ENCODE results near the gene FNDC8.

DNA sequence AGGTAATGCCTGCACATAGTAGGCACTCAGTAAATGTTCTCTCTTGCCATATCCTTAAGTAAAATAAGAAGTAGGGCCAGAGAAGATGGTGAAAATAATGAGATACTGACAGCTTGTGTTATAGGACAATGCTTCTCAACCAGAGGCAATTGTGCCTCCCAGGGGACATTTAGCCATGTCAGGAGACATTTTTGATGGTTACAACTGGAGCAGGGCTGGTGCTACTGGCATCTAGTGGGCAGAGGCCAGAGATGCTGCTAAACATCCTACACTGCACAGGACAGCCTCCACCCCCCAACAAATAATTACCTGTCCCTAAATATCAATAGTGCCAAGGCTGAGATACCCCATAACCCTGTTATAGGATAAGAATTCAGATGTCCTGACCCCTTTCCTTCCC, 3.4 kb upstream of the FNDC8 start:
- TF ChIP-seq CTCF (IDR thresholded peaks at IDR 0.05; ENCODE audit: low read depth, low read length, poor library complexity, severe bottlenecking) (no peak), EZH2phosphoT487 (IDR thresholded peaks at IDR 0.05; ENCODE audit: borderline replicate concordance, low read length) (no peak)
